IPS-NIHi7 (cell line): ENCODE results near the gene TRIM47.
A peak's percentile ranks its signal among the peaks of the same experiment; 100 is the strongest.

ENCODE experiments used
- DNase-seq: peaks from one replicate; pipeline ENCODE4 v3.0.0; 2012; ENCODE audit warnings: mixed read lengths; ENCODE audit errors: extremely low spot score

Gene TRIM47

DNA sequence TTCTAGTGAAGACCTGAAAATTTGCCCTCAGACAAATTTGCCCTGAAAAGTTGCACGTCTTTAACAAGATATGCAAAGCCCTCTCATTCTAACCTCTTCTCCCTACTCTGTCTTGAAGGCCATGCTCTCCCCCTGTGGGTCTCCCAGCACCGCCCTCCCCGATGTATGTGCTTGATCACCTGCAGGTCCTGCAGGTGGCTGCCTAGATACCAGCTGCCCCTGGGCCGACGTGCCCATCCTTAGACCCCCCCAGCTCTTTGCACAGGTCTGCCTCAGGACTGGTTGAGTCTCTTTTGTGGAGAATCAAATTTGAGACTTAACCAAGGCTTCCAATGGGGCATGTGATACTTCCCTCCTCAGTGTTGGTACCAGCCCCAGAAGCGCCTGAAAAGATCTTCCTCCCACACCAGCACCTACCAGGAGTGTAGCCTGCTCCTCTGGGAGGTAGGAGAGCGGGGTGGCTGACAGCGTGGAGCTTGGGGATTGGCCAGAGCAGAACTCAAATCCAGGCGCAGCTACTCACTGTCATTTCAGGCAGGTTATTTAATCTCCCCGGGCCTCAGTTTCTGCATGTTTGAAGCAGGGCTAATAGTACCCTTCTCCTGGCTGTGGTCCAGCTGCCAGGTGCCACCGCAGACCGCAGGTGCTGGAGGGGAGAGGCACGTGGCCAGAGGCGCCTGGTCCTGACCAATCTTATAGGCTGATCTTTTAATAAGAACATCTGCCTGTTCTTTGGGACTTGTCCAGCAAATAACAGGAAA is 30.9 kb upstream of the TRIM47 start:
- DNase-seq = no peak

- no peak for DNase-seq
Observed at GRCh38 chr17:75908201-75908600, 29.8 kb upstream of the TRIM47 start.

GRCh38 chr17:75906143-75906884 is 27.9 kb upstream of the TRIM47 start:
- no peak for DNase-seq

- peak; percentile 99 for DNase-seq
Observed at GRCh38 chr17:75904749-75905521, 26.6 kb upstream of the TRIM47 start, which contains the start of gene MRPL38. Gene MRPL38 (minus strand): TSS chr17:75904884. CDS start chr17:75904875, 9 bp downstream.

GRCh38 chr17:75902406-75902805 is 24.0 kb upstream of the TRIM47 start:
- DNase-seq = no peak

DNA sequence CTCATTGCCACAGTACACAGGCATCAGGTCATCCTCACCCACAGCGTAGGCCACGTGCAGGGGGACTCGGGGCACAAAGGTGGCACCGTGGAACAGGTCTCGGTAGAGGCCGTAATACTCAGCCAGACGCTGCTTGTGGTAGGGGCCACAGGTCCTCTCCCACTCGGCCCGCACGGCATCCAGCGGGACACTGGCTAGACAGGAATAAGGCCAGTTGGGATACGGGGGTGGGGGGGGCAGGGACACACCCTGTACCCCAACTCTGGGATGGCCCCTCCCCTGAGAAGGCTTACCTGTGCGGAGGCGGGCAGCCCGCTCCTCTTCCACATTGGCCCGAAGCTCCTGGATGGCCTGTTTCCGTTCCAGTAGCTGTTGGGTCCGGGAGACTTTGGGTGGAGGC is 23.3 kb upstream of the TRIM47 start:
- DNase-seq = no peak

DNA sequence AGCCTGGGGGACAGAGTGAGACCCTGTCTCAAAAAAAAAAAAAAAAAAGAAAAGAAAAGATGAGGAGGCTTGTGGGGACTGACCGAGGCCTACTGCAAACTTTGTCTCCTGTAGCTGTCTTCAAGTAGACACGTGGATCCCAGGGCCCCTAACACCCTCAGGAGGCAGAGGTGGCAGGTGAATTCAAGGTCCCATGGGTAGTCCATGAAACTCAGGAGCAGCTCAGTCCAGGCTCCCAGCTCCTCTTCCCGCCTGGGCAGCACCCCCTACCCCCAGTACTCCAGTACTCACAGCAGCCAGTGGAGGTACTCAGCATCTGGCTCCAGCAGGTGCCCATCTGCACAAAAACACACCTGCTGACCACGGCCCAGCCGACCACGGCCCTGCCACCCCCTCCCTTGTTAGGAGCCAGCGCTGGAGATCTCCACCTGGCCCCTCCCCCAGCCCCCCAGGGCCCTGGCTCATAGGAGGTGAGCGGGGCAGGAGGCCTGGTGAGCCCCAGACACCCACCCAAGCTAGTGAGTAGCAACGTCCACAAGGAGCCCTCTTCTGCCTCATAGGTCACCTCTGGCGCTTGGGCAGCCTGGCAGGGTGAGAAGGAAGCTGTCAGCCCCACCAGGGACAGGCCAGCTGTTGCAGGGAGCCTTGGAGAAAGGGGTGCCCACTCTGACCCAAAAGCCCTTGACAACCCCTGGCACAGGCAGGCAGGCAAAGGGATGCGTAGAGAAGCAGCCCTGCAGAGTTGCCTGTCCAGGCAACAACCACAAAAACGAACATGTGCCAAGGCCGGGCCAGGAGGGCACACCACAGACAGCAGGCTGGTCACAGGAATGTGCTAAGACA is 22.5 kb upstream of the TRIM47 start:
- no peak for DNase-seq

GRCh38 chr17:75899767-75900468 is 21.5 kb upstream of the TRIM47 start:
- no peak for DNase-seq

DNA sequence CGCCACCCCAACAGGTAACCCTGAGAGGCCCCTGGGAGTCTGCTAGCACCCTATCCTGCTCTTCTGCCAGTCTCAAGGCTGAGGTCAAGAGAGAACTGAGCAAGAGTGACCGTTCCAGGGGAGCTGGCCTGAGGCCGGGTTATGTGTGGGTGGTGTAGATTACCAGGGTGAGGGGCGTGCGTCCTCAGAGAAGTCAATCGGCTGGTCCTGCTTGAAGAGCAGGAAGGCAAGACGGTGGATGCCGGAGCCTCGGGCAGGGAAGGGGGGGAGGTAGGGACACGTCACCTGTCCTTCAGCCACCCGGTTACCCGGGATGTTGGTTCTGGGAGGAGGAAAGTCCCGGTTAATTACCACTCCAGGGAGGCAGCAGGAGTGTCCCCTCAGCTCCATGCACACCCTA is 21.0 kb upstream of the TRIM47 start:
- DNase-seq = no peak

- no peak for DNase-seq
Observed at GRCh38 chr17:75898791-75899190, 20.4 kb upstream of the TRIM47 start.

DNA sequence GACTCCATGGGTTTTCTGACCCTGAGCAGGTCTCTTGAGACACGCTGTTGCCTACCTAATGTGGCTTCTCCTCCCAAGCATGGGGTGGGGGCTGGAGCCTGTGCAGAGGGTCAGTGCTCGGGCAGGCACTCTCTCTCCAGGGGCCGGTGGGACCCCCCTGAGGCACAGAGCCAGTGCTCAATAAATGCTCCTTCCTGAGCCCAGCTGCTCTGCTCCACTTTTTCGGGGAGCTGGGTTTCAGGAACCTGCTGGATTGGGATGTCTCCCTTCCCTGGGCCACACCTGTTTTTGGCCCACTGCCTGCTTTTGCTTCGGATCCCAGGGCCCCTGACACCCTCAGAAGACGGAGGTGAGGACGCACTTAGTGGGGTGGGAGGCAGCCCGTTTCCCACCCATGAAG is 19.7 kb upstream of the TRIM47 start:
- no peak for DNase-seq

DNA sequence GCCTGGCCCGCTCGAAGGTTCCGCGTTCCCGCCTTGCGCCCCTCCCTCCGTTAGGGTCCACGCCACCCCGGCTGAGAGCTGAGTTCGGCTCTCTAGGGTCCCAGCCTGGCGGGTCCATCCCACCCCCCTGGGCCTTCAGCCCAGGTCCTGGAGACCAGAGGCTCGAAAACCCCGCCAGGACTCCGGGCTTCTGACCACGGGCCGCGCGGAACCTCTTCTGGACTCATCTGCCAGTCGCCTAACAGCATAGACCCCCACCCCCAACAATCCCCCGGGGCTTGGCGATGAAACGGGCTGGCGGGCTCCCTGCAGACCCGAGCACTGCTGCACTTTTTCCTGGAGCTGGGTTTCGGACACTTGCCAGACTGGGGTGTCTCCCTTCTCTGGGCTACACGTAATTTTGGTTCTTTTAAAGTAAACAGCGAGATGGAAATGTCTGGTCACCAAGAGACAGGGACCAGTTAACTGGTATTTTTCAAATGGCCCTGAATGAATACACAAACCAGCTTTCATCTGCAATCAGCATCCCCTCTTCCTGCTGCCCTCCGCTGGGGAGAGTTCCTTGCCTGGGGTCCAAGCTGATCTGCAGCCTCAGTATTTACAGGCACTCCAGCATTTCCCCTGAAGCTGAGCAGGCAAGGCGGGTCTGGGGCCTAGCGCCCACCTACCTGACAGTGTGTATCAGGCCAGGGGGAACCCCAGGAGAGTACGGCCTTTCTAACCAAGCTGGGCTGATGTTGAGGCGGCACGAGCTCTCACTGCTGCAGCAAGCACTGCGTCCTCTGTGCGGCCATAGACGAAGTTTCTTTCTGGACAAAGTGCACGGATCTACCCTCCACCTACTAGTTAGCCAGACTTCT is 19.0 kb upstream of the TRIM47 start:
- peak; percentile 47 for DNase-seq

- DNase-seq = peak; percentile 92
Observed at GRCh38 chr17:75896415-75897159, 18.2 kb upstream of the TRIM47 start, which contains the start of gene TRIM65. Gene TRIM65 (minus strand): TSS chr17:75896951. CDS start chr17:75896937, 14 bp downstream.

DNA sequence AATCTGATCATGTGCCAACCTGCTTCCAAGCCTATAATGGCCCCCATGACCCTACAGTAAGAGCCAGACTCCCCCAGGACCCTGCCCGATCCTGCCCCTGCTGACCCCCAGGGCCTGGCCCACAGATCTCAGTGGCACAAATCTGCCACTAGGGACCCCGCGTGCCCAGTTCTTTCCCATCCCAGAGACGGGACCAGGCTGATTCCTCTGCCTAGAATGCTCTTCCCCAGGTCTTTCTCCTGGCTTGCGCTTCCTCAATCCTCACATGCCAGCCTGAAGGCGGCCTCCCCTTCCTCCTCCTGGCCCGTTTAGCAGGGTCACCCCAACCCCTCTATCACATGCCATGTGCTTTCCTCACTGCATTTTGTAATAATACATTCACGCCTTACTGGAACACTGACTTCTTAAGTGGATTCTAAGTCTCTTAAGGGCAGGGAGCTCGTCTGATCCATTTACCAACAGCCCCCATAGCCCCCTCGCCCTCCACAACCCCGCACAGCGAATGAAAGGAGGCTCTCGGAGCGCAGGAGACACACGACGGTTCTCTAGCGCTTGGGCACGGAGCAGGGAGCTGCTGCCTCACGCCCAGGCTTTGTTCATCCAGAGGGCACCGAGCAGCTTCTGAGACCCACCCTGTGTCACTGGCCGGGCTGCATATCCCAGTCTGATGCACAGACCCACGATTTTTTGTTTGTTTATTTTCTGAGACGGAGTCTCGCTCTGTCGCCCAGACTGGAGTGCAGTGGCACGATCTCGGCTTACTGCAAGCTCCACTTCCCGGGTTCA is 17.2 kb upstream of the TRIM47 start:
- peak; percentile 64 for DNase-seq

GRCh38 chr17:75894049-75894733 is 15.8 kb upstream of the TRIM47 start:
- no peak for DNase-seq

GRCh38 chr17:75893305-75894048 is 15.1 kb upstream of the TRIM47 start:
- no peak for DNase-seq
